Spleen (tissue), 7 donors: Measurements from ENCODE around the gene LYPD3.

Experiments used
- POLR2A ChIP-seq, 3 donors: fragments of 450-650 bp; IDR thresholded peaks; one replicate each; pipeline ENCODE4 v1.5.1; 2017; ENCODE audit warnings: antibody characterized with exemption in 3 of 3, mild to moderate bottlenecking in 1 of 3
- TF ChIP-seq, protein P1 (sequence below), 11 experiments: fragments of 200-600 bp in 7 of 11; fragments of 450-650 bp in 4 of 11; sonication (generic) in 4 of 11; IDR thresholded peaks in 8 of 11; conservative IDR thresholded peaks in 3 of 11; 1 replicate in 7 of 11; 2 replicates in 4 of 11; pipeline versions ENCODE4 v1.4.0 to v1.8.0; 2016 to 2021; ENCODE audit warnings: antibody characterized with exemption in 11 of 11, inconsistent platforms in 4 of 11, mild to moderate bottlenecking in 1 of 11
- donor health status: DM: no; HTN: no; CAD: no; lungs with moderate emphysema.
- donor health status: DM: no; HTN: no; CAD: no.
- donor health status: DM: no; HTN: no; CAD: no.

- TF ChIP-seq, protein P1, sequence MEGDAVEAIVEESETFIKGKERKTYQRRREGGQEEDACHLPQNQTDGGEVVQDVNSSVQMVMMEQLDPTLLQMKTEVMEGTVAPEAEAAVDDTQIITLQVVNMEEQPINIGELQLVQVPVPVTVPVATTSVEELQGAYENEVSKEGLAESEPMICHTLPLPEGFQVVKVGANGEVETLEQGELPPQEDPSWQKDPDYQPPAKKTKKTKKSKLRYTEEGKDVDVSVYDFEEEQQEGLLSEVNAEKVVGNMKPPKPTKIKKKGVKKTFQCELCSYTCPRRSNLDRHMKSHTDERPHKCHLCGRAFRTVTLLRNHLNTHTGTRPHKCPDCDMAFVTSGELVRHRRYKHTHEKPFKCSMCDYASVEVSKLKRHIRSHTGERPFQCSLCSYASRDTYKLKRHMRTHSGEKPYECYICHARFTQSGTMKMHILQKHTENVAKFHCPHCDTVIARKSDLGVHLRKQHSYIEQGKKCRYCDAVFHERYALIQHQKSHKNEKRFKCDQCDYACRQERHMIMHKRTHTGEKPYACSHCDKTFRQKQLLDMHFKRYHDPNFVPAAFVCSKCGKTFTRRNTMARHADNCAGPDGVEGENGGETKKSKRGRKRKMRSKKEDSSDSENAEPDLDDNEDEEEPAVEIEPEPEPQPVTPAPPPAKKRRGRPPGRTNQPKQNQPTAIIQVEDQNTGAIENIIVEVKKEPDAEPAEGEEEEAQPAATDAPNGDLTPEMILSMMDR (IDR thresholded peaks at IDR 0.05 in 8 of 11, conservative IDR thresholded peaks at IDR 0.05 in 3 of 11): no peak
- no peak for TF ChIP-seq POLR2A (IDR thresholded peaks at IDR 0.05)
These were observed 13.8 kb upstream of the LYPD3 start for GRCh38 chr19:43479226-43479625.
